ENCODE data around the gene MBD1.

DNA sequence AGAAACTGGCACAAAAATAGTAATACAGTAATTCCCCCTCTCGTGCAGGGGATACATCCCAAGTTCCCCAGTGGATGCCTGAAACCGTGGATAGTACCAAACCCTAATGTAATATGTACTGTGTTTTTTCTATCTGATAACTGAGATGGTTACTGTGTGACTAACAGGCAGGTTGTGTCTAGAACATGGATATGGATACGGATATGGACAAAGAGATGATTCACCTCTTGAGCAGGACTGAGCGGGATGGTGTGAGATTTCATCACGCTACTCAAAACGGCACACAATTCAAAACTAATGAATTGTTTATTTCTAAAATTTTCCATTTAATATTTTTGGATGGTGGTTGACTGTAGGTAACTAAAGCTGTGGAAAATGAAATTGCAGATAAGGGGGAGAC, 3.4 kb downstream of the MBD1 start:
- TF ChIP-seq, protein P1, sequence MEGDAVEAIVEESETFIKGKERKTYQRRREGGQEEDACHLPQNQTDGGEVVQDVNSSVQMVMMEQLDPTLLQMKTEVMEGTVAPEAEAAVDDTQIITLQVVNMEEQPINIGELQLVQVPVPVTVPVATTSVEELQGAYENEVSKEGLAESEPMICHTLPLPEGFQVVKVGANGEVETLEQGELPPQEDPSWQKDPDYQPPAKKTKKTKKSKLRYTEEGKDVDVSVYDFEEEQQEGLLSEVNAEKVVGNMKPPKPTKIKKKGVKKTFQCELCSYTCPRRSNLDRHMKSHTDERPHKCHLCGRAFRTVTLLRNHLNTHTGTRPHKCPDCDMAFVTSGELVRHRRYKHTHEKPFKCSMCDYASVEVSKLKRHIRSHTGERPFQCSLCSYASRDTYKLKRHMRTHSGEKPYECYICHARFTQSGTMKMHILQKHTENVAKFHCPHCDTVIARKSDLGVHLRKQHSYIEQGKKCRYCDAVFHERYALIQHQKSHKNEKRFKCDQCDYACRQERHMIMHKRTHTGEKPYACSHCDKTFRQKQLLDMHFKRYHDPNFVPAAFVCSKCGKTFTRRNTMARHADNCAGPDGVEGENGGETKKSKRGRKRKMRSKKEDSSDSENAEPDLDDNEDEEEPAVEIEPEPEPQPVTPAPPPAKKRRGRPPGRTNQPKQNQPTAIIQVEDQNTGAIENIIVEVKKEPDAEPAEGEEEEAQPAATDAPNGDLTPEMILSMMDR (IDR thresholded peaks at IDR 0.05; ENCODE audit: low read depth, low read length), result no peak
- TF ChIP-seq EZH2phosphoT487 (IDR thresholded peaks at IDR 0.05; ENCODE audit: low read depth), result no peak
